ENCODE data around the gene DYSF. TPM values are rescaled to one million over a fixed set of nuclear protein-coding genes. Genes with fewer than 3 reads are reported as not detected.

Gene DYSF
- total RNA-seq, 2 donors from 2014 or later = 1.4 to 3.1 TPM

DNA sequence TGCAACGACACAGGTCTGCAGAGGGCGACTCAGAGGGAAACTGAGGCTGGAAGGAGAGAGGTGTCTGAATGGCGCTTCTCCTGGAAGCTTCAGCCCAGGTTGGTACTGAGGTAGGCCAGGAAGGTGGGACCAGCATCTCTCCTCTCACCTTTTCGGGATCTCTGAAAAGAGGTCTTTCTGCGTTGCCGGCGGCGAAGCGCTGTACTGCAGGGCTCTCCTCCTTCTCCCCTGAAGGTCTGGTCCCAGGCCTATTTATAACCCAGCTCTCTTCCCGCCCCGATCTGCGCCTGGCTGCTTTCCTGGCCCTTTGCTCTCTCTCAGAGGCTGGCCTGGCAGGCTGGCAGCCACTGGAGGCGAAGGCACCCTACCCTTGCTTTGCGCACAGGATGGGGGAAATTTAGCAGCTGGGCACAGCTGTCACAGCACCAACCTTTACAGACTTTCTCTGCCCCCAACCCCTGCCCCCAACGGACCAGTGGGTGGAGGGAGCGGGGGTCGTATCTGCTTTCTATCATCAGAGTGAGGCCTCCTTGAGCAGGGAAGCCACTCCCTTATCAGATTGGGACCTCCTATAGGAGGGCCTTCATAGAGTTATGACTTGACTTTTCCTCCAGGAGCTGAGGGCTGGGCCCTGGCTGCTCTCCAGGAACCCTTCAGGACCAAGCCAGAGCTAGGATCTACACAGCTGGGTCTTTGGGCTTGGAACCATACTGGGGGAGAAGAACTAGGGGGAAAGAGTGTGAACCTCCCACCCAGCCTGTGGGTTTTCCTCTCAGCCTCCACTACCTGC, 1.1 kb downstream of the DYSF start:
- Histone ChIP-seq H3K36me3 (ENCODE audit: control insufficient read depth, insufficient read depth, low read length) (no peaks in the 10 kb centered on the region), H3K4me3 (ENCODE audit: low read length) (peak overlapping the region; percentile 77), H3K9ac (ENCODE audit: extremely low read depth, low read length, poor library complexity, severe bottlenecking) (no peak overlapping the region), H3K4me1 (ENCODE audit: control insufficient read depth, insufficient read depth, low read length) (peaks cover 3% of the 10 kb centered on the region), H3K9me3 (ENCODE audit: control insufficient read depth, low read length) (no peaks in the 10 kb centered on the region), H3K27ac (ENCODE audit: low read depth, low read length) (no peak overlapping the region), H3K27me3 (ENCODE audit: control insufficient read depth, insufficient read depth, low read length, poor library complexity, severe bottlenecking) (peaks cover 19% of the 10 kb centered on the region)
- DNase-seq = peak; percentile 79
- no peak overlapping the region for H3K27ac Mint-ChIP-seq
- H3K9me3 Mint-ChIP-seq = no peaks in the 10 kb centered on the region
- WGBS, 2 experiments (ENCODE audit: insufficient coverage in 1 of 2, insufficient read length in 1 of 2) = 57 to 71% methylated on average over 12 to 17 of the region's 17 CpGs
- peaks cover 17% of the 10 kb centered on the region for H3K4me1 Mint-ChIP-seq
- TF ChIP-seq, protein P1, sequence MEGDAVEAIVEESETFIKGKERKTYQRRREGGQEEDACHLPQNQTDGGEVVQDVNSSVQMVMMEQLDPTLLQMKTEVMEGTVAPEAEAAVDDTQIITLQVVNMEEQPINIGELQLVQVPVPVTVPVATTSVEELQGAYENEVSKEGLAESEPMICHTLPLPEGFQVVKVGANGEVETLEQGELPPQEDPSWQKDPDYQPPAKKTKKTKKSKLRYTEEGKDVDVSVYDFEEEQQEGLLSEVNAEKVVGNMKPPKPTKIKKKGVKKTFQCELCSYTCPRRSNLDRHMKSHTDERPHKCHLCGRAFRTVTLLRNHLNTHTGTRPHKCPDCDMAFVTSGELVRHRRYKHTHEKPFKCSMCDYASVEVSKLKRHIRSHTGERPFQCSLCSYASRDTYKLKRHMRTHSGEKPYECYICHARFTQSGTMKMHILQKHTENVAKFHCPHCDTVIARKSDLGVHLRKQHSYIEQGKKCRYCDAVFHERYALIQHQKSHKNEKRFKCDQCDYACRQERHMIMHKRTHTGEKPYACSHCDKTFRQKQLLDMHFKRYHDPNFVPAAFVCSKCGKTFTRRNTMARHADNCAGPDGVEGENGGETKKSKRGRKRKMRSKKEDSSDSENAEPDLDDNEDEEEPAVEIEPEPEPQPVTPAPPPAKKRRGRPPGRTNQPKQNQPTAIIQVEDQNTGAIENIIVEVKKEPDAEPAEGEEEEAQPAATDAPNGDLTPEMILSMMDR (conservative IDR thresholded peaks at IDR 0.05) = peak; percentile 40
- H3K36me3 Mint-ChIP-seq (ENCODE audit: low read depth) = no peaks in the 10 kb centered on the region
- H3K27me3 Mint-ChIP-seq (ENCODE audit: insufficient read depth) = peaks cover 50% of the 10 kb centered on the region
- H3K4me3 Mint-ChIP-seq = peak overlapping the region; percentile 59

DNA sequence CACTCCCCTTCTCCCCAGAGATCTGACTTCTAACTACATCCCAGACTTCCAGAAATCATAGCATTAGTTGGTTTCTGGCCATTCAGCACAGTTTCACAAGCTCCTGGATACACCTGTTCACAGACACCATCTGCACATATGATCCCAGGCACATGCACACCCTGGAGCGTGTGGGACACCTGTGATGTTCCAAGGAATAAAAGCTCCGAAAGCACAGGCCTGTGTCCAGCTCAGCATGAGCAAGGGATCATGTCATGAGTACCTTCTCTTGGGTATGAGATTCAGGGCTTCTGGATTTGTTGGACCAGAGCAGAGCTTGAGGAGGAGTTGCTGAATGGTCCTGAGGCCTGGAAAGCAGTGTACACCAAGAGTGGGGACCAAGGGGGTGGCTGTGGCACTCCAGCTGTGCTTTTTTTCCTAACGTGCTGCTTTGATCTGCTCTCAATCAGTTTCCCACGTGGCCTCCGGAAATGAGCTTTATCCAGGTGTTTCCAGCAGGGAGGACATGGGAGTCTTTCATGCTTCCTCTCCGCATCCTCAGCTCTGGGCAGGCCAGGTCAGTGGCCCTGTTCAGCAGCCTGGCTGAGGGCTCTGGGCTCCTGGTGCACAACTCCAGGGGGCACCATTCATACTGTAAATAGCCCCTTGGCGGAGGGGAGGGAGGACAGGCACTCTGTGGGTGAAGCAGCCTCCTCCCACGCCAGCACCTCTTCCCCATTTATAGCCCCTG, 1.8 kb downstream of the DYSF start:
- WGBS, 2 experiments (ENCODE audit: insufficient coverage in 1 of 2, insufficient read length in 1 of 2) = 67 to 69% methylated on average over 6 to 8 of the region's 8 CpGs
- Mint-ChIP-seq H3K27me3 (ENCODE audit: insufficient read depth) (peaks cover 57% of the 10 kb centered on the region), H3K27ac (peak overlapping the region; percentile 75), H3K36me3 (ENCODE audit: low read depth) (no peaks in the 10 kb centered on the region), H3K9me3 (no peaks in the 10 kb centered on the region), H3K4me1 (peaks cover 18% of the 10 kb centered on the region), H3K4me3 (no peak overlapping the region)
- H3K27ac ChIP-seq (ENCODE audit: low read depth, low read length) = no peak overlapping the region
- H3K4me1 ChIP-seq (ENCODE audit: control insufficient read depth, insufficient read depth, low read length) = peaks cover 3% of the 10 kb centered on the region
- peak; percentile 69 for DNase-seq
- H3K27me3 ChIP-seq (ENCODE audit: control insufficient read depth, insufficient read depth, low read length, poor library complexity, severe bottlenecking) = peaks cover 19% of the 10 kb centered on the region
- H3K9me3 ChIP-seq (ENCODE audit: control insufficient read depth, low read length) = no peaks in the 10 kb centered on the region
- no peak overlapping the region for H3K9ac ChIP-seq (ENCODE audit: extremely low read depth, low read length, poor library complexity, severe bottlenecking)
- H3K4me3 ChIP-seq (ENCODE audit: low read length) = no peak overlapping the region
- TF ChIP-seq, protein P1 (conservative IDR thresholded peaks at IDR 0.05) = peak; percentile 45
- no peaks in the 10 kb centered on the region for H3K36me3 ChIP-seq (ENCODE audit: control insufficient read depth, insufficient read depth, low read length)

DNA sequence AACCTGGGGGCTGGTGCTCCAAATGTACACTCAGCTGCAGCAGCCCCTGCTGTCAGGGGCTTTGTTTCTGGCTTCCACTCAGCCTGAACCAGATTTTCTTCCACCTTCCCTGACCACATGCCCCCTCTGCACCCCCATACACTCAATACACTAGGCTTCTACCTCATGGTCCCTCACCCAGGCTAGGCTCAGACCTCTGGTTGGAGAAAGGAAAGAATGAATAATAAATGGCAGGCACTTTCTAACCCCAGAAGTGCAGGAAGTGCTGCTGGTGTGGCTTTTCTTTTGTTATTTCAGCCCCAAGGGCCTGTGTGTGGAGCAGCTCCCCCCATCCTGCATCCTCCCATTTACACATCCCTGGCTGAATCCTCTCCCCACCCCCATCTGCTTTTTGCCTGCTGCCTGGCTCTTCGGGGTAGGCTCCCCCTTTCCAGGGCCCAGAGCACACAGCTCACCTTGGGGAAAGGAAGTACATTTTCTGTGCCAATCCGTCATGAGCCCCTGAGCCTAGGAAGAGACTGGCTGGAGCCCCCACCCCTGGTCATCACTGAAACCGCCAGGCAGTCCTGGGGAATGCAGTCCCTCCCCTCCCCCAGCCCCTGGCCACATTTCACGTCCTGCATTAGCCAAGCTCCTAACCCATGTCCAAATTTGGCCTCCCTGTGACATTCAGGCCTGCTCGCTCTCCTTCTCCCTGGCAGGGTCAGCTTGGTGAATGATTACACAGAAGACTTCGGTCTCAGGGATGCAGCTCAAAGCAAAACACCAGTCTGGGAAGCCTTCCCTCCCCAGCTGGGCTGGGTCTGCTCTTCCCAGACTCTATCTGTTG, 2.6 kb downstream of the DYSF start:
- Histone ChIP-seq H3K4me3 (ENCODE audit: low read length) (no peak overlapping the region), H3K36me3 (ENCODE audit: control insufficient read depth, insufficient read depth, low read length) (no peaks in the 10 kb centered on the region), H3K9ac (ENCODE audit: extremely low read depth, low read length, poor library complexity, severe bottlenecking) (no peak overlapping the region), H3K27ac (ENCODE audit: low read depth, low read length) (no peak overlapping the region), H3K9me3 (ENCODE audit: control insufficient read depth, low read length) (no peaks in the 10 kb centered on the region), H3K27me3 (ENCODE audit: control insufficient read depth, insufficient read depth, low read length, poor library complexity, severe bottlenecking) (peaks cover 19% of the 10 kb centered on the region), H3K4me1 (ENCODE audit: control insufficient read depth, insufficient read depth, low read length) (peaks cover 3% of the 10 kb centered on the region)
- Mint-ChIP-seq H3K4me3 (peak overlapping the region; percentile 28), H3K27me3 (ENCODE audit: insufficient read depth) (peaks cover 57% of the 10 kb centered on the region), H3K4me1 (peaks cover 25% of the 10 kb centered on the region), H3K9me3 (no peaks in the 10 kb centered on the region), H3K36me3 (ENCODE audit: low read depth) (no peaks in the 10 kb centered on the region), H3K27ac (peak overlapping the region; percentile 75)
- TF ChIP-seq, protein P1 (conservative IDR thresholded peaks at IDR 0.05) = no peak
- WGBS, 2 experiments (ENCODE audit: insufficient coverage in 1 of 2, insufficient read length in 1 of 2) = 43 to 57% methylated on average over 5 to 6 of the region's 6 CpGs
- DNase-seq = peak; percentile 77

Data from endodermal cell (in vitro differentiated cells).